ENCODE data around the gene CLMP. TPM values are rescaled to one million over a fixed set of nuclear protein-coding genes. Genes with fewer than 3 reads are reported as not detected.

Gene CLMP
- total RNA-seq, 2 experiments from 2014 or later = 0.14 to 0.15 TPM

GRCh38 chr11:123085497-123085896 lies 109.6 kb downstream of the CLMP start:
- CTCF ChIA-PET = interaction anchor here (1.3 to 4.2 kb wide), 3 partner anchors 13 to 26 kb away, joined by 4 to 21 read pairs (median 5); no protein-coding TSS in a partner anchor
- Mint-ChIP-seq H3K27me3 (ENCODE audit: low read depth) (no peaks in the 10 kb centered on the region), H3K4me1 (ENCODE audit: low read depth) (peaks cover 59% of the 10 kb centered on the region), H3K4me3 (no peak overlapping the region), H3K27ac (no peak overlapping the region), H3K9me3 (no peaks in the 10 kb centered on the region), H3K36me3 (ENCODE audit: low read depth) (no peaks in the 10 kb centered on the region)
- intact Hi-C loops (cut with micrococcal nuclease) = no loop called here
- DNase-seq = no peak

- no peaks in the 10 kb centered on the region for H3K36me3 Mint-ChIP-seq (ENCODE audit: low read depth)
- peaks cover 69% of the 10 kb centered on the region for H3K4me1 Mint-ChIP-seq (ENCODE audit: low read depth)
- H3K27ac Mint-ChIP-seq = no peak overlapping the region
- H3K27me3 Mint-ChIP-seq (ENCODE audit: low read depth) = no peaks in the 10 kb centered on the region
- H3K4me3 Mint-ChIP-seq = no peak overlapping the region
- DNase-seq = no peak
- intact Hi-C loops (cut with micrococcal nuclease) = no loop called here
- no peaks in the 10 kb centered on the region for H3K9me3 Mint-ChIP-seq
- CTCF ChIA-PET = interaction anchor here (0.8 to 2.6 kb wide), 3 partner anchors 10 to 26 kb away, joined by 3 to 5 read pairs (median 3); no protein-coding TSS in a partner anchor
Observed at GRCh38 chr11:123084454-123084853, 110.6 kb downstream of the CLMP start.

- no peaks in the 10 kb centered on the region for H3K36me3 Mint-ChIP-seq (ENCODE audit: low read depth)
- H3K27ac Mint-ChIP-seq = peak overlapping the region; percentile 73
- H3K4me1 Mint-ChIP-seq (ENCODE audit: low read depth) = peaks cover 71% of the 10 kb centered on the region
- no peaks in the 10 kb centered on the region for H3K27me3 Mint-ChIP-seq (ENCODE audit: low read depth)
- H3K4me3 Mint-ChIP-seq = peak overlapping the region; percentile 45
- no peaks in the 10 kb centered on the region for H3K9me3 Mint-ChIP-seq
- intact Hi-C loops (cut with micrococcal nuclease) = loop anchor here (1.0 kb wide), 1 partner anchor 21 kb away; the partner anchor contains the start of gene HSPA8
- DNase-seq = peak; percentile 92
- CTCF ChIA-PET = interaction anchor here (1.0 to 2.6 kb wide), 5 partner anchors 11 to 30 kb away, joined by 3 to 11 read pairs (median 5); no protein-coding TSS in a partner anchor
Observed at GRCh38 chr11:123083623-123084029, 111.4 kb downstream of the CLMP start.

- intact Hi-C loops (cut with micrococcal nuclease) = loop anchor here (1.0 kb wide), 1 partner anchor 21 kb away; the partner anchor contains the start of gene HSPA8
- Mint-ChIP-seq H3K27me3 (ENCODE audit: low read depth) (no peaks in the 10 kb centered on the region), H3K27ac (peak overlapping the region; percentile 39), H3K4me1 (ENCODE audit: low read depth) (peaks cover 67% of the 10 kb centered on the region), H3K36me3 (ENCODE audit: low read depth) (no peaks in the 10 kb centered on the region), H3K4me3 (peak overlapping the region; percentile 38), H3K9me3 (no peaks in the 10 kb centered on the region)
- DNase-seq = no peak
- CTCF ChIA-PET = interaction anchor here (1.0 to 2.6 kb wide), 6 partner anchors 11 to 29 kb away, joined by 3 to 11 read pairs (median 4); no protein-coding TSS in a partner anchor
Observed at GRCh38 chr11:123082977-123083376, 112.1 kb downstream of the CLMP start.

- no peaks in the 10 kb centered on the region for H3K27me3 Mint-ChIP-seq (ENCODE audit: low read depth)
- CTCF ChIA-PET = interaction anchor here (1.0 to 1.1 kb wide), 2 partner anchors 26 to 30 kb away, joined by 4 to 7 read pairs; no protein-coding TSS in a partner anchor
- no peak overlapping the region for H3K4me3 Mint-ChIP-seq
- no peaks in the 10 kb centered on the region for H3K36me3 Mint-ChIP-seq (ENCODE audit: low read depth)
- H3K9me3 Mint-ChIP-seq = no peaks in the 10 kb centered on the region
- intact Hi-C loops (cut with micrococcal nuclease) = loop anchor here (1.0 kb wide), 1 partner anchor 10 kb away; no protein-coding TSS in a partner anchor
- DNase-seq = no peak
- H3K27ac Mint-ChIP-seq = peak overlapping the region; percentile 15
- H3K4me1 Mint-ChIP-seq (ENCODE audit: low read depth) = peaks cover 45% of the 10 kb centered on the region
Observed at GRCh38 chr11:123080015-123080414, 115.0 kb downstream of the CLMP start.

- CTCF ChIA-PET = no interaction called here
- H3K4me3 Mint-ChIP-seq = no peak overlapping the region
- no peak for DNase-seq
- intact Hi-C loops (cut with micrococcal nuclease) = no loop called here
- H3K9me3 Mint-ChIP-seq = no peaks in the 10 kb centered on the region
- H3K27ac Mint-ChIP-seq = no peak overlapping the region
- H3K27me3 Mint-ChIP-seq (ENCODE audit: low read depth) = no peaks in the 10 kb centered on the region
- peaks cover 40% of the 10 kb centered on the region for H3K4me1 Mint-ChIP-seq (ENCODE audit: low read depth)
- H3K36me3 Mint-ChIP-seq (ENCODE audit: low read depth) = no peaks in the 10 kb centered on the region
Observed at GRCh38 chr11:123076484-123076883, 118.6 kb downstream of the CLMP start.

GRCh38 chr11:123073343-123074057 lies 121.5 kb downstream of the CLMP start:
- H3K36me3 Mint-ChIP-seq (ENCODE audit: low read depth) = no peaks in the 10 kb centered on the region
- CTCF ChIA-PET = interaction anchor here (0.7 to 1.1 kb wide), 2 partner anchors 16 to 19 kb away, joined by 3 to 6 read pairs; no protein-coding TSS in a partner anchor
- no peaks in the 10 kb centered on the region for H3K9me3 Mint-ChIP-seq
- DNase-seq = no peak
- H3K27ac Mint-ChIP-seq = no peak overlapping the region
- intact Hi-C loops (cut with micrococcal nuclease) = no loop called here
- H3K4me3 Mint-ChIP-seq = no peak overlapping the region
- no peaks in the 10 kb centered on the region for H3K27me3 Mint-ChIP-seq (ENCODE audit: low read depth)
- H3K4me1 Mint-ChIP-seq (ENCODE audit: low read depth) = peaks cover 49% of the 10 kb centered on the region

- peaks cover 53% of the 10 kb centered on the region for H3K4me1 Mint-ChIP-seq (ENCODE audit: low read depth)
- H3K36me3 Mint-ChIP-seq (ENCODE audit: low read depth) = no peaks in the 10 kb centered on the region
- no peak overlapping the region for H3K4me3 Mint-ChIP-seq
- no peak overlapping the region for H3K27ac Mint-ChIP-seq
- H3K9me3 Mint-ChIP-seq = no peaks in the 10 kb centered on the region
- intact Hi-C loops (cut with micrococcal nuclease) = no loop called here
- no peak for DNase-seq
- H3K27me3 Mint-ChIP-seq (ENCODE audit: low read depth) = no peaks in the 10 kb centered on the region
- CTCF ChIA-PET = interaction anchor here (0.7 to 1.3 kb wide), 3 partner anchors 13 to 18 kb away, joined by 3 to 6 read pairs (median 4); no protein-coding TSS in a partner anchor
Observed at GRCh38 chr11:123072762-123073161, 122.3 kb downstream of the CLMP start.

- H3K9me3 Mint-ChIP-seq = no peaks in the 10 kb centered on the region
- intact Hi-C loops (cut with micrococcal nuclease) = no loop called here
- no peak overlapping the region for H3K4me3 Mint-ChIP-seq
- peaks cover 55% of the 10 kb centered on the region for H3K4me1 Mint-ChIP-seq (ENCODE audit: low read depth)
- no peak for DNase-seq
- CTCF ChIA-PET = interaction anchor here (0.8 to 1.3 kb wide), 2 partner anchors 14 to 28 kb away, joined by 3 to 4 read pairs; no protein-coding TSS in a partner anchor
- H3K27ac Mint-ChIP-seq = no peak overlapping the region
- no peaks in the 10 kb centered on the region for H3K27me3 Mint-ChIP-seq (ENCODE audit: low read depth)
- no peaks in the 10 kb centered on the region for H3K36me3 Mint-ChIP-seq (ENCODE audit: low read depth)
Observed at GRCh38 chr11:123072332-123072761, 122.7 kb downstream of the CLMP start.

- peak overlapping the region; percentile 58 for H3K4me3 Mint-ChIP-seq
- H3K4me1 Mint-ChIP-seq (ENCODE audit: low read depth) = peaks cover 63% of the 10 kb centered on the region
- intact Hi-C loops (cut with micrococcal nuclease) = loop anchor here (1.0 to 10.0 kb wide), 5 partner anchors 8 to 1675 kb away; partner anchors contain the start of gene HSPA8
- peak overlapping the region; percentile 97 for H3K27ac Mint-ChIP-seq
- H3K36me3 Mint-ChIP-seq (ENCODE audit: low read depth) = no peaks in the 10 kb centered on the region
- peak; percentile 46 for DNase-seq
- no peaks in the 10 kb centered on the region for H3K9me3 Mint-ChIP-seq
- no peaks in the 10 kb centered on the region for H3K27me3 Mint-ChIP-seq (ENCODE audit: low read depth)
- CTCF ChIA-PET = interaction anchor here (0.7 to 2.0 kb wide), 4 partner anchors 13 to 33 kb away, joined by 3 to 9 read pairs (median 6); no protein-coding TSS in a partner anchor
Observed at GRCh38 chr11:123069908-123070821, 124.9 kb downstream of the CLMP start.

- CTCF ChIA-PET = interaction anchor here (1.0 to 1.3 kb wide), 4 partner anchors 12 to 182 kb away, joined by 3 to 5 read pairs (median 4); no protein-coding TSS in a partner anchor
- Mint-ChIP-seq H3K27ac (peak overlapping the region; percentile 76), H3K9me3 (no peaks in the 10 kb centered on the region), H3K4me3 (no peak overlapping the region), H3K27me3 (ENCODE audit: low read depth) (no peaks in the 10 kb centered on the region), H3K36me3 (ENCODE audit: low read depth) (peaks cover 18% of the 10 kb centered on the region), H3K4me1 (ENCODE audit: low read depth) (peaks cover 43% of the 10 kb centered on the region)
- DNase-seq = no peak
- intact Hi-C loops (cut with micrococcal nuclease) = loop anchor here (10.0 kb wide), 1 partner anchor 1679 kb away; no protein-coding TSS in a partner anchor
Observed at GRCh38 chr11:123065621-123066020, 129.4 kb downstream of the CLMP start.

Measured in activated naive CD4-positive, alpha-beta T cell treated with anti-CD3 and anti-CD28 coated beads for 36 hours (primary cell).